Psoas muscle (tissue), 8 donors: ENCODE measurements around the gene CASP10. TPM values are rescaled to one million over a fixed set of nuclear protein-coding genes. Genes with fewer than 3 reads are reported as not detected.

ENCODE experiments used
- ATAC-seq, 4 donors: fragments of 200-7000 bp; cut with Tn5 transposase; one replicate each; pipeline ENCODE4 v1.9.1; 2020; ENCODE audit warnings: moderate library complexity in 3 of 4, mild to moderate bottlenecking in 2 of 4
- DNase-seq, 2 donors: peaks; one replicate each; pipeline ENCODE4 v3.0.0-alpha.2; 2020
- H3K27ac ChIP-seq: fragments of 200-600 bp; one replicate; pipeline ENCODE4 v1.8.0; 2022
- H3K27me3 ChIP-seq, 3 donors: fragments of 200-600 bp in 1 of 3; one replicate each; pipeline versions ENCODE4 v1.6.1 to v1.8.0; 2013 to 2022; ENCODE audit warnings: low read length in 2 of 3, mild to moderate bottlenecking in 2 of 3, moderate library complexity in 1 of 3; ENCODE audit not compliant: insufficient read depth in 3 of 3
- H3K36me3 ChIP-seq, 2 donors: fragments of 200-600 bp in 1 of 2; one replicate each; pipeline versions ENCODE4 v1.6.1 to v1.8.0; 2013 to 2022; ENCODE audit warnings: low read depth in 1 of 2, mild to moderate bottlenecking in 1 of 2, moderate library complexity in 1 of 2; ENCODE audit not compliant: insufficient read depth in 1 of 2
- H3K4me1 ChIP-seq: fragments of 200-600 bp; one replicate; pipeline ENCODE4 v1.8.0; 2022
- H3K4me3 ChIP-seq: fragments of 200-600 bp; one replicate; pipeline ENCODE4 v1.8.0; 2022; ENCODE audit warnings: mild to moderate bottlenecking
- H3K9me3 ChIP-seq: fragments of 200-600 bp; one replicate; pipeline ENCODE4 v1.8.0; 2022
- CTCF ChIP-seq: fragments of 200-600 bp; IDR thresholded peaks from one replicate; pipeline ENCODE4 v1.8.0; 2022; ENCODE audit warnings: antibody characterized with exemption
- WGBS, 3 donors: extraction: QIAGEN DNeasy Blood & Tissue Kit; methylation state at CpG; one replicate each; pipeline versions ENCODE4 v1.1.6 to v1.1.7; 2013; 5-methylcytosine and 5-hydroxymethylcytosine counted together
- intact Hi-C, 2 donors: fragments of 100-400 bp; cut with DNase I; formaldehyde crosslinking; loops; one replicate each; pipeline versions ENCODE4 v1.11.0 to v1.14.2; 2022
- polyA plus RNA-seq, 3 donors: library from polyadenylated mRNA; stranded (reverse); fragments of 200-250 nt; gene quantifications; one replicate each; pipeline ENCODE4 v1.2.3, GENCODE V29; 2013
- total RNA-seq, 4 donors: library from RNA; stranded (reverse); fragmentation: NEBNext Ultra II Directional in 2 of 4; extraction: Animal tissue kit (Norgen Biotek cat#: 25700) in 2 of 4; gene quantifications; one replicate each; pipeline versions ENCODE4 v1.2.1 to v1.2.4, GENCODE V29; 2021 to 2023
- donor health status: healthy with polysubstance abuse.
- donor health status: DM: no; HTN: no; CAD: no; lungs with moderate emphysema.
- donor health status: Bipolar disorder and iron deficiency.
- donor health status: healthy.
- donor health status: DM: yes; HTN: yes; CAD: no.
- donor health status: DM: no; HTN: no; CAD: no.
- donor health status: DM: no; HTN: no; CAD: no.
- donor health status: DM: yes; HTN: yes; CAD: no.

Gene CASP10
- total and polyA plus RNA-seq, 7 donors: 0.90 to 3.8 (median 2.3) TPM

GRCh38 chr2:201266629-201267028 lies 83.7 kb downstream of the CASP10 start:
- no peak for DNase-seq
- H3K4me1 ChIP-seq: no peaks in the 10 kb centered on the region
- no peaks in the 10 kb centered on the region for H3K36me3 ChIP-seq
- no peak for ATAC-seq
- WGBS, 3 donors: 79 to 80% (median 80%) methylated on average over 2 of the region's 2 CpGs
- TF ChIP-seq CTCF: no peak
- H3K4me3 ChIP-seq: no peak overlapping the region
- H3K9me3 ChIP-seq: no peaks in the 10 kb centered on the region
- no peaks in the 10 kb centered on the region for H3K27me3 ChIP-seq
- no peak overlapping the region for H3K27ac ChIP-seq
- intact Hi-C loops: no loop called here

GRCh38 chr2:201267278-201268030 lies 84.5 kb downstream of the CASP10 start:
- no peak overlapping the region for H3K4me3 ChIP-seq
- H3K27me3 ChIP-seq: no peaks in the 10 kb centered on the region
- 88 to 93% (median 89%) methylated on average over 12 of the region's 12 CpGs for WGBS, 3 donors
- H3K36me3 ChIP-seq: no peaks in the 10 kb centered on the region
- H3K27ac ChIP-seq: no peak overlapping the region
- no peak for ATAC-seq
- intact Hi-C loops: no loop called here
- no peak for DNase-seq
- TF ChIP-seq CTCF: no peak
- no peaks in the 10 kb centered on the region for H3K4me1 ChIP-seq
- no peaks in the 10 kb centered on the region for H3K9me3 ChIP-seq

GRCh38 chr2:201269764-201270163 lies 86.8 kb downstream of the CASP10 start:
- ATAC-seq (no peak), DNase-seq (no peak)
- no peak for TF ChIP-seq CTCF
- Histone ChIP-seq H3K9me3 (no peaks in the 10 kb centered on the region), H3K36me3 (peaks cover 0 to 7% of the 10 kb centered on the region in 2 donors), H3K4me3 (no peak overlapping the region), H3K4me1 (no peaks in the 10 kb centered on the region), H3K27ac (no peak overlapping the region), H3K27me3 (no peaks in the 10 kb centered on the region)
- intact Hi-C loops: no loop called here
- WGBS, 3 donors: 91 to 94% (median 93%) methylated on average over 2 of the region's 2 CpGs

DNA sequence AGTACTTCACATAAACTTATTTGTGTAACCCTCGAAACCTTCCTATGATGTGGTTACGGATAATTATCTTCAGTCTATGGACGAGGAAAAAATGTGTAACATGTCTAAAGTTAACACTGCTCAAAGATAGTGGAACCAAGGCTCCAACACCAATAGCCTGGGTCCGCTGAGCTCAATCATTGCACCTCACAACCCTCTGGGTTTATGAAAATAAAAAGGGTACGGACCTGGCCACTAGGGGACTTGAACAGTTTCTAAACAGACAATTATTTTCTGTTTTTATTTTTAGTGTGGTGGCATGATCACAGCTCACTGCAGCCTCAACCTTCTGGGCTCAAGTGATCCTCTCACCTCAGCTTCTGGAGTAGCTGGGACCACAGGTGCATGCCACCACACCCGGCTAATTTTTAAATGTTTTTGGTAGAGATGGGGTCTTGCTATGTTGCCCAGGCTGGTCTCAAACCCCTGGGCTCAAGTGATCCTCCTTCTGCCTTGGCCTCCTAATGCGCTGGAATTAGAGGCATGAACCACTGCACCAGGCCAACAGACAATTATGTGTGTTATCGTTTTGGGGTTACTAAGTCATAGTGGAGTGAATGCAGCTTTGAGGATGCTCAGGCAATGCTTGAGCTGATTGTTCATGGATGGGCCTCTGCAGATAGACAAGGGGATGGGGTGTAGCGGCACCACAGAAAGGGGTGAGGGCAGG lies 87.5 kb downstream of the CASP10 start:
- intact Hi-C loops: no loop called here
- DNase-seq (no peak), ATAC-seq (no peak)
- H3K27ac ChIP-seq: no peak overlapping the region
- WGBS, 3 donors: 82 to 84% (median 83%) methylated on average over 9 of the region's 9 CpGs
- TF ChIP-seq CTCF: no peak
- no peaks in the 10 kb centered on the region for H3K27me3 ChIP-seq
- no peaks in the 10 kb centered on the region for H3K9me3 ChIP-seq
- no peaks in the 10 kb centered on the region for H3K4me1 ChIP-seq
- H3K36me3 ChIP-seq: peaks cover 0 to 12% of the 10 kb centered on the region in 2 donors
- no peak overlapping the region for H3K4me3 ChIP-seq
